ENCODE measurements around the gene ALPK3.

- TF ChIP-seq CTCF (conservative IDR thresholded peaks at IDR 0.05) (no peak), ZFX (IDR thresholded peaks at IDR 0.05) (no peak)
These were observed 3.2 kb upstream of the ALPK3 start for GRCh38 chr15:84813931-84814330.

All from C4-2B (cell line).